ENCODE data around the gene PHKG2. TPM values are rescaled to one million over a fixed set of nuclear protein-coding genes. Genes with fewer than 3 reads are reported as not detected.

The PHKG2 gene
- total RNA-seq, 1 experiment from 2014 or later, result 35.3 TPM

GRCh38 chr16:30760577-30761426 is 12.6 kb downstream of the PHKG2 start:
- Histone ChIP-seq H3K4me3 (ENCODE audit: low read depth, low read length, poor library complexity, severe bottlenecking) (peak overlapping the region; percentile 72), H3K27ac (ENCODE audit: low read depth, low read length, poor library complexity, severe bottlenecking) (peak overlapping the region; percentile 62), H3K36me3 (ENCODE audit: insufficient read depth, low read length, poor library complexity, severe bottlenecking) (peaks cover 34% of the 10 kb centered on the region), H3K4me1 (ENCODE audit: insufficient read depth, low read length, poor library complexity, severe bottlenecking) (peaks cover 10% of the 10 kb centered on the region), H3K9me3 (ENCODE audit: low read depth, low read length, poor library complexity, severe bottlenecking) (no peaks in the 10 kb centered on the region), H3K27me3 (replicated peaks; ENCODE audit: insufficient read depth, low read depth, low read length, poor library complexity) (no peaks in the 10 kb centered on the region)
- ChIA-PET POLR2A (ENCODE audit: low non-redundant PET) (no interaction called here), CTCF (no interaction called here)
- DNase-seq (ENCODE audit: low spot score), result no peak
- BruUV-seq (replicated peaks), result TSS peak; percentile 54
- intact Hi-C loops (cut with micrococcal nuclease; ENCODE audit: unreplicated experiment), result no loop called here
- TF ChIP-seq EZH2 (IDR thresholded peaks at IDR 0.05; ENCODE audit: borderline replicate concordance, low read depth, low read length, poor library complexity, severe bottlenecking) (no peak), CTCF (conservative IDR thresholded peaks at IDR 0.05; ENCODE audit: low read depth, low read length) (no peak)

- H3K36me3 ChIP-seq (ENCODE audit: insufficient read depth, low read length, poor library complexity, severe bottlenecking), result peaks cover 41% of the 10 kb centered on the region
- DNase-seq (ENCODE audit: low spot score), result peak; percentile 60
- BruUV-seq (replicated peaks), result no TSS peak
- peaks cover 10% of the 10 kb centered on the region for H3K4me1 ChIP-seq (ENCODE audit: insufficient read depth, low read length, poor library complexity, severe bottlenecking)
- no peaks in the 10 kb centered on the region for H3K9me3 ChIP-seq (ENCODE audit: low read depth, low read length, poor library complexity, severe bottlenecking)
- peak overlapping the region; percentile 72 for H3K4me3 ChIP-seq (ENCODE audit: low read depth, low read length, poor library complexity, severe bottlenecking)
- H3K27me3 ChIP-seq (replicated peaks; ENCODE audit: insufficient read depth, low read depth, low read length, poor library complexity), result no peaks in the 10 kb centered on the region
- peak overlapping the region; percentile 62 for H3K27ac ChIP-seq (ENCODE audit: low read depth, low read length, poor library complexity, severe bottlenecking)
- intact Hi-C loops (cut with micrococcal nuclease; ENCODE audit: unreplicated experiment), result no loop called here
- TF ChIP-seq EZH2 (IDR thresholded peaks at IDR 0.05; ENCODE audit: borderline replicate concordance, low read depth, low read length, poor library complexity, severe bottlenecking), result no peak
- TF ChIP-seq CTCF (conservative IDR thresholded peaks at IDR 0.05; ENCODE audit: low read depth, low read length), result no peak
- POLR2A ChIA-PET (ENCODE audit: low non-redundant PET), result no interaction called here
- CTCF ChIA-PET, result no interaction called here
Measured at GRCh38 chr16:30761427-30761927, 13.3 kb downstream of the PHKG2 start.

- no peak for TF ChIP-seq CTCF (conservative IDR thresholded peaks at IDR 0.05; ENCODE audit: low read depth, low read length)
- TF ChIP-seq EZH2 (IDR thresholded peaks at IDR 0.05; ENCODE audit: borderline replicate concordance, low read depth, low read length, poor library complexity, severe bottlenecking), result no peak
- CTCF ChIA-PET, result no interaction called here
- peaks cover 10% of the 10 kb centered on the region for H3K4me1 ChIP-seq (ENCODE audit: insufficient read depth, low read length, poor library complexity, severe bottlenecking)
- POLR2A ChIA-PET (ENCODE audit: low non-redundant PET), result no interaction called here
- peak within 1 kb of the TSS; percentile 83 for H3K27ac ChIP-seq (ENCODE audit: low read depth, low read length, poor library complexity, severe bottlenecking)
- intact Hi-C loops (cut with micrococcal nuclease; ENCODE audit: unreplicated experiment), result no loop called here
- peak; percentile 98 for DNase-seq (ENCODE audit: low spot score)
- peaks cover 48% of the 10 kb centered on the region for H3K36me3 ChIP-seq (ENCODE audit: insufficient read depth, low read length, poor library complexity, severe bottlenecking)
- H3K27me3 ChIP-seq (replicated peaks; ENCODE audit: insufficient read depth, low read depth, low read length, poor library complexity), result no peaks in the 10 kb centered on the region
- BruUV-seq (replicated peaks), result TSS peak; percentile 73
- peak within 1 kb of the TSS; percentile 72 for H3K4me3 ChIP-seq (ENCODE audit: low read depth, low read length, poor library complexity, severe bottlenecking)
- H3K9me3 ChIP-seq (ENCODE audit: low read depth, low read length, poor library complexity, severe bottlenecking), result no peaks in the 10 kb centered on the region
Measured at GRCh38 chr16:30761928-30762902, 14.0 kb downstream of the PHKG2 start, which contains the start of the genes CFAP119 and RNF40. TSS of gene CFAP119 (minus strand) at chr16:30762062. CDS start at chr16:30761748, 314 bp downstream. TSS of gene RNF40 (plus strand) at chr16:30762322. CDS start at chr16:30762546, 224 bp downstream.
